GM19351 (cell line): ENCODE results near the gene TXNRD1.

Source experiments
- ATAC-seq: cut with Tn5 transposase; IDR thresholded peaks from one replicate; pipeline ENCODE4 v1.9.1; 2021; ENCODE audit warnings: mild to moderate bottlenecking, moderate library complexity; ENCODE audit not compliant: unreplicated experiment

The TXNRD1 gene

DNA sequence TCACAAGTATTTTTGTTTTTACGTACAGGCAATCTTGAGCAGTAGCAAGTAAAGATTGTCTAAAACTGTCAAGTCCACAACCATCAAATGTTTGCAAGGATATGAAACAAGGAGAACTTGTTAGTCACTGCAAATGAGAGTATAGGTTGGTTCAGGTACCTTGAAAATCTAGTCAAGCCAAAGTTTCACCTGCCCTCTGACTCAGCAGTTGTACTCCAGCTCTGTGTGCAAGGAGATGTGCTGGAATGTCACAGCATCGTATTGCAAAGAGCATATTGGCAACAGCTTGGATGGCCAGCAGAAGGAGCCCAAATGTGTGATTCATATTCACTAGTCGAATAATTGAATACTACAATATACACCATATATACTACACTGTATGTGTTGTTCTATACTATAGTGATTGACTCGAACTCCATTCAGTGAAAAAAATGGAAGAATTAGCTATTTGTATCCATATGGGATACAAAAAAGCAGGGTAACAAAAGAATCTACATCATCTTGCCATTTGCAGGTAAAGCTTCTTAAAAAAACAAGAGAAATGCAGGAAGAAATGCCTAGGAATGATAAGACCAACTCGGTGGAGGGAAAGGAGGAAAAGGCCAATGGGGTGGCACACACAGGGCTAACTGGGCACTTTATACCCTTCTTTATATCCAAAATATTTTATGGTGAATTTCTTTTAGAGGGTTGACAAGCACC is 131.9 kb downstream of the TXNRD1 start:
- no peak for ATAC-seq

DNA sequence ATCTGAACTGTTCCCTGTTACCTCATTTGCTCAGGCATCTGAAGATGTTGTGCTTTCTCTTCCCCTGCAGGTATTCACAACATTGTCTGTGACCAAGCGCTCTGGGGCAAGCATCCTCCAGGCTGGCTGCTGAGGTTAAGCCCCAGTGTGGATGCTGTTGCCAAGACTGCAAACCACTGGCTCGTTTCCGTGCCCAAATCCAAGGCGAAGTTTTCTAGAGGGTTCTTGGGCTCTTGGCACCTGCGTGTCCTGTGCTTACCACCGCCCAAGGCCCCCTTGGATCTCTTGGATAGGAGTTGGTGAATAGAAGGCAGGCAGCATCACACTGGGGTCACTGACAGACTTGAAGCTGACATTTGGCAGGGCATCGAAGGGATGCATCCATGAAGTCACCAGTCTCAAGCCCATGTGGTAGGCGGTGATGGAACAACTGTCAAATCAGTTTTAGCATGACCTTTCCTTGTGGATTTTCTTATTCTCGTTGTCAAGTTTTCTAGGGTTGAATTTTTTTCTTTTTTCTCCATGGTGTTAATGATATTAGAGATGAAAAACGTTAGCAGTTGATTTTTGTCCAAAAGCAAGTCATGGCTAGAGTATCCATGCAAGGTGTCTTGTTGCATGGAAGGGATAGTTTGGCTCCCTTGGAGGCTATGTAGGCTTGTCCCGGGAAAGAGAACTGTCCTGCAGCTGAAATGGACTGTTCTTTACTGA is 132.9 kb downstream of the TXNRD1 start:
- ATAC-seq, result no peak

DNA sequence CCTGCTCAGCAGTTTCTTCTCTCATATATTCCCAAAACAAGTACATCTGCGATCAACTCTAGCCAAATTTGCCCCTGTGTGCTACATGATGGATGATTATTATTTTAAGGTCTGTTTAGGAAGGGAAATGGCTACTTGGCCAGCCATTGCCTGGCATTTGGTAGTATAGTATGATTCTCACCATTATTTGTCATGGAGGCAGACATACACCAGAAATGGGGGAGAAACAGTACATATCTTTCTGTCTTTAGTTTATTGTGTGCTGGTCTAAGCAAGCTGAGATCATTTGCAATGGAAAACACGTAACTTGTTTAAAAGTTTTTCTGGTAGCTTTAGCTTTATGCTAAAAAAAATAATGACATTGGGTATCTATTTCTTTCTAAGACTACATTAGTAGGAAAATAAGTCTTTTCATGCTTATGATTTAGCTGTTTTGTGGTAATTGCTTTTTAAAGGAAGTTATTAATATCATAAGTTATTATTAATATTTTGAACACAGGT is 133.5 kb downstream of the TXNRD1 start:
- ATAC-seq, result no peak

DNA sequence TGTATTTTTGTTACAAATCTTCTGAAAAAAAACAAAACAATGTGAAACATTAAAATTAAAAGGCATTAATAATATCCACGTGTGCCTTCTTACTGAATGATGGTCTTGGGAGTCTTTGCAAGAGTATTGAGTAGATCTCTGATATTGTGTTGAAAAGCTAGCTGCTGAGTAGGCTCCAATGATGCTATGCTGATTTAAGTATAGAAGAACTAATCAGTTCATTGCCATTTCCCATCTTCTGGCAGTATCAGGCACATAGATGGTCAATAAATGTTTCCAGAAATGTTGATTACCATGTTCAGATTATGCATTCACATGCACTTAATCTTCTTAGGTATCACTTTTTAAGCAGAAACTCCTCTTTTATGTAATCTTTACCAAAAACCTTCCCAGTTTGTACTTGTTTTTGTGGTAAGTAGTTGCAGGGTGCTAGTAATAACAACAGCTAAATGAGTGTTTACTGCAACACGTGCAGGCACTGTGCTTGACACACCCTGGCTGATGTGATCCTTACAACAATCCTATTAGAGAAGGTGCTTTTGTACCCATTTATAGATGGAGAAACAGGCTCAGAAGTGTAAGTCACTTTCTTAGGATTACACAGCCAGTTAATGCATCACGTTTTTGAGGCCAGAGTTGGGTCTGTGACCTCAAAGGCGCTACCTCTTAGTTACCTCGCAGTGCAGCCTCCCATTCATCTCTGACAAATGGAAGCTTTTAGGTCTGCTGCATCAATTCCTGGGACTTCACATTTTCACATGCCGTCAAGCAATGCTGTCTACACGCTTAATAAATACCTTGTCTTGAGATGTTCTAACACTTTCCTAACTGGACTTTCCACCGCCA is 134.9 kb downstream of the TXNRD1 start:
- no peak for ATAC-seq

DNA sequence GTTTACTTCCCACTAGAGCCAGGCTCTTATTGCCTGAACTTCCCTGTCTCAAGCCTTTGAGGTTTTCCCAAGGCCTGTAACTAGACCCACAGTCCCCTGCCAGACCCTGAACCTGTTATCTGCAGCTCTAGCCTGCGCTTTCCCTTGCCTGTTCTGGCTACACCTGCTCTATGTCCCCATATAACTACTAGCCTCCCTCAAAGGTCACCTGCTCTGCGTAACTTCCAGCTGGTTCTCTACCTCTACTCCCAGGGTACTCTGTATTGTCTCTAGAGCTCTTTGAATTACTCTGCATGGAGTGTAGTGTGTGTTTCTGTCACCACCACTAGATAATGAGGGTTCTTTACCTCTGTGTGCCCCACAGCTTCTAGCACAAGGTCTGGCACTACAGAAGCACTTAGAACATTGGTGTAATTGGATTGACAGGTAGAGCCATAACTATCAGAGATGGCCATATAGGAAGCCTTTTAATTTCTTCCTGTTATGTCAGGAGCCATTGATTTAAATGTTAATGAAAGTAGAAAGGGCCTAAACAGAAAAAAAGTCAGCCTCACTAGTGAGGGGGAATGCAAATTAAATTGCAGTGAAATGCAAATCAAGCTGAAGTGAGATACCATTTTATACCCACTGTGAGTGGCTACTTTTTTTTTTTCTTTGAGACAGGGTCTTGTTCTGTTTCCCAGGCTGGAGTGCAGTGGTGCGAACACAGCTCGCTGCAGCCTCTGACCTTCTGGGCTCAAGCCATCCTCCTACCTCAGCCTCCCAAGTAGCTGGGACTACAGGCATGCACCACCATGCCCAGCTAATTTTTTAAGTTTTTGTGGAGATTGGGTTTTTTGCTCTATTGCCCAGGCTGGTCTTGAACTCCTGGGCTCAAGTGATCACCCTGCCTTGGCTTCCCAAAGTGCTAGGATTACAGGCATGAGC is 135.7 kb downstream of the TXNRD1 start:
- no peak for ATAC-seq

DNA sequence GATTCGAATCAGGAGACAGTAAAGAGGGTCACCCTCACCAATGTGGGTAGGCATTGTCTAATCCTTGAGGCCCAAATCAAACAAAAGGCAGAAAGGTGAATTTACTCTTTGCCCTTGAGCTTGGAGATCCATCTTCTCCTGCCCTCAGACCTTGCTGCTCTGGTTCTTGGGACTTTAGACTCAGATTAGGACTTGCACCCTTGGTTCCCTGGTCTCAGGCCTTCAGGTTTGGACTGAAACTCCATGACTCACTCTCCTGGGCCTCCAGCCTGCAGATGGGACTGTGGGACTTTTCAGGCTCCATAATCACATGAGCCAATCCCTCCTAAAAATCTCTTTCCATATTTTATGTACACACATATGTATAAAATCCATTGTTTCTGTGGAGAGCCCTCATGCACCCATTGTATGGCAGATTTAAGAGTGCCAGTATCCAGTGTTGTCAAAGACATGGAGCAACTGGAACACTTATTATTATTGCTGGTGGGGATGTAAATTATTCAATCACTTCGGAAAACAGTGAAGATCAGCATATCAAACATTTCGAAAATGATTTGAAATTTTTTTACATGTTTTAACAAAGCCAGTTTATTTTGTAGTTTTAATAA is 136.6 kb downstream of the TXNRD1 start:
- ATAC-seq, result no peak

DNA sequence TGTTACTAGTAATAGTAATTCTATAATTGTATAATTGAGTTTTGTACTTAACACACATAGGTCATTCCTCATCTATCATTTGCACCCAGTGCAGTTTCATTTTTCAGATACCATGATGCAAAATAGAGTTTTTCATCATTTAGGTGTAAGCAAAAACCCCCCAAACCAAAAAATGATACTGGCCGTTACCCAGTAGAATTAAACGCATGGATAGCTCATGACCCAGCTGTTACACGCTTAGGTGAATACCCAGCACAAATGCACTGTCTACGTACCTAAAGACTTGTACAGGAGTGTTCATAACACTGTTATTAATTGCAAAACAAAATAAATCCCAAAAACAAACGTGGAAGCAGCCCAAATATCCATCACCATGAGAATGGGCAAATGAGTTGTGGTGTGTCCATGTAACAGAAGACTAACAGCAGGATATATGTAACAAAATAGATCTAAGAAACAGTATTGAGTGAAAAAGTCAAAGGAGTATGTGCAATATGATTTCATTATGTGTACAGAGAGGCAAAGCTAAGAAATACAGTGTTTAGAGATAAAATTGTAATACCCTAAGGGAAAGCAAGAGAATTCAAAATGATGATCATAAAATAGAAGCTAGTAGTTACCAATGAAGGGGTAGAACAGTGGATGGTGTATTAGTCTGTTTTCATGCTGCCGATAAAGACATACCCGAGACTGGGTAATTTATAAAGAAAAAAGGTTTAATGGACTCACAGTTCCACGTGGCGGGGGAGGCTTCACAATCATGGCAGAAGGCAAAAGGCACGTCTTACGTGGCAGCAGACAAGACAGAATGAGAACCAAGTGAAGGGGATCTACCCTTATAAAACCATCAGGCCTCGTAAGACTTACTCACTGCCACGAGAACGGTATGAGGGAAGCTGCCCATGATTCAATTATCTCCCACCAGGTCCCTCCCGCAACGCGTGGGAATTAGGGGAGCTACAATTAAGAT is 137.7 kb downstream of the TXNRD1 start:
- ATAC-seq, result no peak

DNA sequence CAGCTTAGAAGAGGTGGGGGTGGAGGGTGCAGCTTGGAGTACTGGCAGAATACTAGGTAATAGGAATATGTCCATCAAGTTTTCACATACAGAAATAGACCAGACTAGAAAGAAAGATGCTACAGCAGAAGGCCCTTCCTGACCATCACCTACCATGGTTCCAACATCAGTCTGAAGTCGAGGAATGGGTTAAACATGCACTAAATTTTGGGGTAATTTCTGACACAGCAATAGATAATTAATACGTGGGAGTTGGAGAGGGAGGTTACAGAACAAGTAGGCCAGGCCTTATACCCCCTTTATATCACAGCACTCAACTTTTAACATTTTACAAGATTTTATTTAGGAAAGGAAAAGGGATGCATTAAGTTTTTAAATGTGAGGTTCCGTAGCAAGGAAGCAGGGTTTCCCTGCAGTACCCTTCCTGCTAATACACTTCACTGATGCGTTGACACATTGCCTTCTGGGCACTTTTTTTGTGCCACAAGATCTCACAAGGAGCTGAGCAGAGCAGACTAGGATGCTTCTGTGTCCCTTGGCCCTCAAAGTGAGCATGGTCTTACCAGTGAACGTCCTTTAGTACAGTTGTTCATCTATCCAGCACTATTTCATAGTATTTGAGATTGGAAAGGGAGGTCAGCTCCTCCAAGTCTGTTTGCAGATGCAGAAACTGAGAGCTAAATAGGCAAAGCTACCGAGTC is 138.7 kb downstream of the TXNRD1 start:
- no peak for ATAC-seq

DNA sequence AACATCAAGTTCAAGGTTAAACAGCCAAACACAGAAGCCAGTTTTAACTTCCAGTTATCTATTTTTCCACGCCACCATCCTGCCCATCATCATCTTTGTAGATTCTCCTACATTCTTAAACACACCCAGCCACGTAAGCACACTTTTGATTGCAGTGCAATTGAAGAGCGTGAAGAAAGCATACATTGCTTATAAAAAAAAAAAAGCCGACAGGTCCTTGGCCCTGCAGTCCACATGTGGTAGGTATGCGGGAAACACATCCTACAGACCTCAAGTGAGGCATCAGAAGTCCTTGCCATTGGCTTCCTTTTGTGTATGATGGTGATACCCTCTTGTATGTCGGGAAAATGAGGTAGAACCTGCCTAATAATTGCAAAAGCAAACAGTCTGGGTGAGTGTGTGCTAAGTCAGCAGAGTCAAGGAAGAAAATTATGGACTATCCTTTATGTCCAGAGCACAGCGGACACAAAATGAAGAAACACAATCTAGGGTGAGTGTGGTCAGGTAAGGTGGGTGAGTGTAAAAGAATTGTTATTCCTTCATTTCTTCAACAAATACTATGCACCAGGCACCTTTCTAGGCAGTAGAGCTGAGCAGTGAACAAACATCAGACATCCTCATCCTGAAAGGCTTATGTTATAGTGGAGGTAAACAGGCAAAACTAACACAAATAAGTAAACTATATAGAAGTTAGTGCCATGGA is 139.4 kb downstream of the TXNRD1 start:
- no peak for ATAC-seq

DNA sequence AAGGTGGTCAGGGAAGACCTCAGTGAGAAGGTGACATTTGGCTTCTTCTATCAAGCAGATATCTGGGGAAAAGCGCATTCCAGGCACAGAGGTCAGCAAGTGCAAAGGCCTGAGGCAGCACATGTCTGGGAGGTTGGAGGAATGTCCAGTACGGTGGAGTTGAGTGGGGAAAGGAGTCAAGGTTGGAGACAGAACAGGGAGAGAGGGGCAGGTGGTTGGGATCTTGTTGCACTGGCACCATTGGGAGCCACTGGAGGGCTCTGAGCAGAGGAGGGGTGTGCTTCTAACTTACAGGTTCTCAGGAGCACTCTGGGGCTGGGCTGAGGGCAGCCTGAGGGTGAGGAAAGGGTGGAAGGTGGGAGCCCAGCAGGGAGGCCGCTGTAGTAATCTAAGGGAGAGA is 140.1 kb downstream of the TXNRD1 start:
- ATAC-seq, result no peak

DNA sequence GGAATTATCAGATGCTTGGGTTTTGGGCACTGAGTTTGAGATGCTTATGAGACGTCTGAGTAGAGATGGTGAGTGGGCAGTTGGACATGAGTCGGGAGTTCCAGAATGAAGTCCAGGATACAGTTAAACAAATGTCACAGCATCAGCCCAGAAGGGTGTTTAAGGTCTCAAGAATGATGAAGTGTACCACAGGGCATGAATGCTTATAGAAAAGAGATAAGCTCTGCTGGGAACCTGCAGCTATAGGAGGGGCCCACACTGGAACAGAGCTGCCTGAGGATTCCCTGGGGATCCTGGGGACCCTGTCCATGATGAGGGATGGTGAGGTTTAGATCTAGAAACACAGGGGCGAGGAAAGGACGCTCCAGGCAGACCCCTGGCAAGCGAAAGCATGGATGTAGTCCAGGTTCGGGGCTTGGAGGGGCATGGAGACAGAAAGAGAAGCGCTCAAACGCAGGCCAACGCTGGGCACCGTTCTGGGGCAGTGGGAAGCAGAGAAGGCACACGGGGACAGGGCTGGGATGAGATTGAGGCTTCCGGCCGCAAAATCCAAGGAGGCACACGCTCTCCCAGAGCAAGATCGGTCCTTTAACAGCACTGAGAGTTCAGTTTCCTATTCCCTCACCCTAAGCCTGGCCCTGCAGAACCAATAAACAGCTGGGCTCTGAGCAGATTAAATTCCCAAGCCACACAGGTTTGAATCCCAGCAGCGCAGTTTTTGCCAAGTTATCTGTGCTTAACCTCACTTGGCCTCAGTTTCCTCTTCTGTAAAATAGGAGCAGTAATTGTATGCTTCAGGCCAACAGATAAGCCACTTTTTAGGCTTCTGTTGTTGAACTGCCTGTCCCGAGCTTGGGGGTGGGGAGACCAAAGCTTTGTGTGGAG is 140.9 kb downstream of the TXNRD1 start:
- ATAC-seq, result no peak

DNA sequence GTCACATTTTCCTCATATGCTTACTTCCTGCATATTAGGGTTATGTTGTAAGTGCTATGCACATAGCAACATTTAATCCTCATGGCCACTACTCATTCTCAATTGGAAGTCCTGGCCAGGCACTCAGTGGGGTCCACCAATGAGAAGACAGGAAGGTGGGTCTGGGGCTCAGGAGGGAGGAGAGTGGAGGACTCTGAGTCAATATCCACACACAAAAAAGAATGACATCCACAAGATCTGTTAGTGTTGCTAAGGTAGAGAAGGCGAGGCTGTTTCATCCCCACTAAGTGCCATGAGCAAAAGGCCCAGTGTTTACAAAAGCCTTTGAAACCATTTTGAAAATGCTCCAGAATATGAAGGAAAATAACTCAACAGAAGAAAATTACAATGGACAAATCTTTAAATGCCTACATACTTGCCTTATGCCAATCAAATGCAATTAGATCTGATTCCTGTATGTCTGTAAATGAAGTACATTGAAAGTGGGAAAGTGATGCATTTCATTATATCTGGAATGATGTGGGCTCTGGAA is 141.9 kb downstream of the TXNRD1 start:
- ATAC-seq, result no peak

DNA sequence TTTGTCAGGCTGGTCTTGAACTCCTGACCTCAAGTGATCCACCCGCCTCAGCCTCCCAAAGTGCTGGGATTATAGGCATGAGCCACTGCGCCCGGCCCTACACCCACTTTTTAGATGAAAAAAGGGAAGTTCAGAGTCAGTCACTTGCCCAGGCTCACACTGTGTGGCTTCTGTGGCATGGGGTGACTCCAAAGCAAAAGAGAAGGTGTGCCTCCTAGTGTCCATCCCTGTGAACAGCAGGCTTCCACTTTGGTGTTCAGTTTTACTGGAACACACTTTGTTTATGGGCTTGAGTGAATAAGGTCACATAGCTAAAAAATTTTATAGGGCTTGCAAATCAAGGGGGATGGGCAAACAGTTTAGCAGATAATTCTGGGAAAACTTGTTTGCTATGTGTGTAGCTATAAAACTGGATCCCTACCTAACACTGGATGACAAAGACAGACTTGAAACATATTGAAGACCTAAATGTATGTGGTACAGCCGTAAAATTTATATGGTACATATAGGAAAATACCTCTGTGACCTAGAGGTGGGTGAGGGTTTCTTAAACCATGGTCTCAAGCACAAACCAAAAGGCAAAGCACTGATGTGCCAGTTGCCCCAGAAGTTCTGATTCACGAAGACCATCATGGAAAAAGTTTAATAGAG is 142.9 kb downstream of the TXNRD1 start:
- peak; percentile 91 for ATAC-seq

DNA sequence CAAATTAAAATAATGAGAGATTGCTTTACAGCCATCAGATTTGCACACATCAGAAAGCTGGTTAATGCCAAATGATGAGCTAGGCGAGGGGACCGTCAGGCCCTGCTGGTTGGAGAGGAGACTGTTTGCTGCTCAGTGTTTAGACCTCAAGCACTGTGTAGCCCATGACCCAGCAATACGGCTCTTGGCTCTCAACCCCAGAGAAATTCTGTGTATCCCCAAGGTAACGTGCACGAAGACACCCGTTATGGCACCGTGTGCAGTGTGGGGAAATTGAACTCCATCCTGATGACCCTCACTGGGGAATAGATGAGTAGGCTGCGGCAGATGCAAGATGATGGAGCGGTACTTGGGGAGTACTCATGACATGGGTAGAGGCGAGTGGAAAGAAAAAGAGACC is 143.6 kb downstream of the TXNRD1 start:
- no peak for ATAC-seq

DNA sequence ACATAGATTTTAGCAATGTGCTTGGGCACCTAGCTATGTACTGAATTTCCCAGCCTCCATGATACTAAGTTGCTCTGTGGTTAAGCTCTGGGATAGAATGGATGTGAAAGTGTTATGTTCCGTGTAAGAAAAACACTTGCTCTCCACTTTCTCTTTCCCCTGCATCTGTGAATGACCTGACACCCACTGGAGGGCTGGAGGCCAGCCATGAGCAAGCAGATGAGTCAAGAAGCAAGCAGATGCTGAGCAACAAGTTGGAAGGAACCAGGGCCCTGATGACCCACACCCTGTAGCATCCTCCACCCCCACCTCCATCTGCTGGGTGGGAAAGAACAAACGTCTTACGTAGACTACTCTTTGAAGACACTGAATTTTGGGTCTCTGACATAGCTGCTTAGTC is 144.6 kb downstream of the TXNRD1 start:
- ATAC-seq, result no peak
